PFSK-1 (cell line): ENCODE results near the gene SLC7A1.

Source experiments
- FOXP2 ChIP-seq: optimal IDR thresholded peaks from 2 replicates; pipeline ENCODE3; 2011; ENCODE audit warnings: borderline replicate concordance, control low read depth, inconsistent platforms; ENCODE audit not compliant: insufficient read depth; ENCODE audit errors: extremely low read length, extremely low read depth
- POLR2AphosphoS5 ChIP-seq: IDR thresholded peaks from 2 replicates; pipeline ENCODE4 v1.6.1; 2012; ENCODE audit warnings: low read depth, mild to moderate bottlenecking, control low read depth, low read length, moderate library complexity
- SIN3A ChIP-seq: IDR thresholded peaks from 2 replicates; pipeline ENCODE4 v1.6.1; 2012; ENCODE audit warnings: mild to moderate bottlenecking, low read length, moderate library complexity, borderline replicate concordance; ENCODE audit not compliant: insufficient read depth
- TAF1 ChIP-seq: IDR thresholded peaks from 2 replicates; pipeline ENCODE4 v1.6.1; 2012; ENCODE audit warnings: low read length, control low read depth, borderline replicate concordance; ENCODE audit not compliant: insufficient read depth
- TF ChIP-seq, protein P1 (sequence below), 2 experiments: IDR thresholded peaks; 2 replicates each; pipeline versions ENCODE4 v1.6.1 to v1.8.0; 2011 to 2012; ENCODE audit warnings: low read depth in 2 of 2, low read length in 2 of 2, control low read depth in 1 of 2, inconsistent platforms in 1 of 2, mild to moderate bottlenecking in 1 of 2, moderate library complexity in 1 of 2; ENCODE audit not compliant: insufficient read depth in 1 of 2

The SLC7A1 gene

DNA sequence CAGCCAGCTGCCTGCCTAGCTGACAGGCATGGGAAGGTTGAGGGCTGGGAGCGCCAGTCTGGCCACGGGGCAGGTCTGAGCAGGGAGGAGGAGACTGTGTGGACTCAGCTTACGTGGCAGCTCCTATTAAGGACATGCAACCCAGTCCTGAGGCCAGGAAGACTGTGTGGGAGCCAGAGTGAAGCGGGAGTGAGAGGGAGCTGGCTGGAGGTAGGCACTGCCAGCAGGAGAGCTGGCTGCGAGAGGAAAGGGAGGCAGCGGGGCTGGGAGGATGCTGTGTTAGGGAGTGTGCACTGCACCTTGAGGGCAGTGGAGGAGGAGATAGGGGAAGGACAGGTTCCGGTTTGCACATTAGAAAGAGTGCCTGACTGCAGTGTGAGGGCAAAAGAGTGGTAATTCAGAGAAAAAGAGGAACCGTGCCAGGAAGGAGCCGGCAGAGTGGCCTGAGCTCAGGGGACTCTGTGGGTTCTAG lies 99.2 kb downstream of the SLC7A1 start:
- TF ChIP-seq, protein P1, sequence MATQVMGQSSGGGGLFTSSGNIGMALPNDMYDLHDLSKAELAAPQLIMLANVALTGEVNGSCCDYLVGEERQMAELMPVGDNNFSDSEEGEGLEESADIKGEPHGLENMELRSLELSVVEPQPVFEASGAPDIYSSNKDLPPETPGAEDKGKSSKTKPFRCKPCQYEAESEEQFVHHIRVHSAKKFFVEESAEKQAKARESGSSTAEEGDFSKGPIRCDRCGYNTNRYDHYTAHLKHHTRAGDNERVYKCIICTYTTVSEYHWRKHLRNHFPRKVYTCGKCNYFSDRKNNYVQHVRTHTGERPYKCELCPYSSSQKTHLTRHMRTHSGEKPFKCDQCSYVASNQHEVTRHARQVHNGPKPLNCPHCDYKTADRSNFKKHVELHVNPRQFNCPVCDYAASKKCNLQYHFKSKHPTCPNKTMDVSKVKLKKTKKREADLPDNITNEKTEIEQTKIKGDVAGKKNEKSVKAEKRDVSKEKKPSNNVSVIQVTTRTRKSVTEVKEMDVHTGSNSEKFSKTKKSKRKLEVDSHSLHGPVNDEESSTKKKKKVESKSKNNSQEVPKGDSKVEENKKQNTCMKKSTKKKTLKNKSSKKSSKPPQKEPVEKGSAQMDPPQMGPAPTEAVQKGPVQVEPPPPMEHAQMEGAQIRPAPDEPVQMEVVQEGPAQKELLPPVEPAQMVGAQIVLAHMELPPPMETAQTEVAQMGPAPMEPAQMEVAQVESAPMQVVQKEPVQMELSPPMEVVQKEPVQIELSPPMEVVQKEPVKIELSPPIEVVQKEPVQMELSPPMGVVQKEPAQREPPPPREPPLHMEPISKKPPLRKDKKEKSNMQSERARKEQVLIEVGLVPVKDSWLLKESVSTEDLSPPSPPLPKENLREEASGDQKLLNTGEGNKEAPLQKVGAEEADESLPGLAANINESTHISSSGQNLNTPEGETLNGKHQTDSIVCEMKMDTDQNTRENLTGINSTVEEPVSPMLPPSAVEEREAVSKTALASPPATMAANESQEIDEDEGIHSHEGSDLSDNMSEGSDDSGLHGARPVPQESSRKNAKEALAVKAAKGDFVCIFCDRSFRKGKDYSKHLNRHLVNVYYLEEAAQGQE (IDR thresholded peaks at IDR 0.05; ENCODE audit: insufficient read depth in 1 of 2, low read depth in 2 of 2, low read length in 2 of 2) = no peak
- no peak for TF ChIP-seq SIN3A

GRCh38 chr13:29494520-29494919 lies 101.0 kb downstream of the SLC7A1 start:
- no peak for TF ChIP-seq FOXP2
- no peak for TF ChIP-seq POLR2AphosphoS5
- TF ChIP-seq, protein P1 (IDR thresholded peaks at IDR 0.05; ENCODE audit: insufficient read depth in 1 of 2, low read depth in 2 of 2, low read length in 2 of 2) = no peak
- TF ChIP-seq SIN3A = no peak
- TF ChIP-seq TAF1 = no peak

DNA sequence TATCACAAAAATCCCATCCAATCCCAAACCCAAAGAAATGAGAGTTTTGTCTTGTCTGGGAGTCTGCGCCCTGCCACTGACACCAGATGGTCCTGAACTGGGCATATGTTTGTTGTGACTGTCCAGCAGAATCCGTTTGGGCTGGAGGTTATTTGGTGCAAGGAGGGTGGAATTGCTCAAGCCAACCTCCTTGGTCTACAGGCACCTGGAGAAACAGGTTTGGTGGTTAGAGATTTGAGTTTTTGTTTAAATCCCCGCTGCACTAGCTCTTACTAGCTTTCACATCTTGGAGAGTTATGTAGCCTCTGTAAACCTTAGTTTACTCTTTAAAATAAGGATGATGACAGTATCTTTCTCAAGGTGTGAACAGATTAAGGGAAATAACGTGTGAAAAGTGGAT lies 101.7 kb downstream of the SLC7A1 start:
- TF ChIP-seq POLR2AphosphoS5 (no peak), SIN3A (no peak), TAF1 (no peak), FOXP2 (no peak)
- TF ChIP-seq, protein P1 (IDR thresholded peaks at IDR 0.05; ENCODE audit: insufficient read depth in 1 of 2, low read depth in 2 of 2, low read length in 2 of 2) = no peak

DNA sequence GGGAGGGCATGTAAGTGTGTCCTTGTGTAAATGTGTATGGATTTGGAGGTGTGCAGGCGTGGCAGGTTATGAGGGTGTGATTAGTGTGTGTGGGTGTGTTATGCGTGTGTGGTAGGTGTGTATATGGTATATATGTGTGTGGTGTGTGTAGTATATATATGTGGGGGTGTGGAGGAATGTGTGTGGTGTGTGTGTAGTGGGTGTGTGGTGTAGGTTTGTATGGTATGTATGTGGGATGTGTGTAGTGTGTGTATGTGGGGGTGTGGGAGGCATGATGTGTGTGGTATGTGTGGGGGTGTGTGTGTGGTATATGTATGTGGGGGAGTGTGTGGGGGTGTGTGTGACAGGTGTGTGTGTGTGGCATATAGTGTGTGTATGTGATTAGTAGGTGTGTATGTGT lies 104.2 kb downstream of the SLC7A1 start:
- TF ChIP-seq FOXP2 (no peak), SIN3A (no peak), POLR2AphosphoS5 (no peak), TAF1 (no peak)
- TF ChIP-seq, protein P1 (IDR thresholded peaks at IDR 0.05; ENCODE audit: insufficient read depth in 1 of 2, low read depth in 2 of 2, low read length in 2 of 2) = no peak

DNA sequence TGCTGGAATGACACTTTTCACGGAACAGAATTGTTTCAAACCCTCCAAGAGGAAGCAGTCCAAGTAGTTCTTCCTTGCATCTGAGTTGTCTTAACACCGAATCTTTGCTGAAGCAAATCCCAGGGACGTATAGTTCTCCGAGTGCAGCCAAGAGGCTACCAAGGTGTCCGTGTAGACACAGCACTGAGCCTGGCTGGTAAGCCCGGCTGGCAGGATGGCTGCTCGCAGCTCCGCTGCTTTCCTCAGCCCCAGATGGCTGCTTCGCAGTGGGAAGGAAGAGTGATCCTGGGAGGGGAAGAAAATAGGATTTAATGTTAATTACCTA lies 105.0 kb downstream of the SLC7A1 start:
- TF ChIP-seq, protein P1 (IDR thresholded peaks at IDR 0.05; ENCODE audit: insufficient read depth in 1 of 2, low read depth in 2 of 2, low read length in 2 of 2) = no peak
- no peak for TF ChIP-seq TAF1
- no peak for TF ChIP-seq FOXP2
- TF ChIP-seq SIN3A = no peak
- TF ChIP-seq POLR2AphosphoS5 = no peak
